HepG2 (cell line): ENCODE results near the gene GABBR2. TPM values are rescaled to one million over a fixed set of nuclear protein-coding genes. Genes with fewer than 3 reads are reported as not detected.

ENCODE experiments used
- ATAC-seq: fragments of 200-7000 bp; cut with Tn5 transposase; 3 replicates; pipeline ENCODE4 v1.9.1; 2020; ENCODE audit warnings: mild to moderate bottlenecking, moderate library complexity
- BruUV-seq: library from RNA; stranded (reverse); fragments of 400-500 nt; replicated peaks from 2 replicates; lab custom pipeline; 2021; lab: Mats Ljungman, UMichigan
- CTCF ChIA-PET: fragments of 300-600 bp; formaldehyde crosslinking; extraction: SDS; loops from one replicate; lab custom pipeline; 2021; ENCODE audit warnings: low total read pairs, inconsistent platforms, low intra/inter-chr PET ratio; lab: Yijun Ruan, JAX
- POLR2A ChIA-PET: fragments of 350-600 bp; sonication (Branson Sonifier 250); formaldehyde crosslinking; loops from one replicate; lab custom pipeline; 2020; ENCODE audit warnings: antibody characterized with exemption, inconsistent platforms; lab: Yijun Ruan, JAX
- DNase-seq: peaks from one replicate; pipeline ENCODE4 v3.0.0-alpha.2; 2015; ENCODE audit warnings: low spot score
- FAIRE-seq: peaks from 3 replicates; lab custom pipeline; 2011; peaks lifted over from hg19 to GRCh38; lab: Jason Lieb, UNC
- H2AFZ ChIP-seq: one replicate; pipeline ENCODE4 v1.6.1; 2011; ENCODE audit warnings: low read length, inconsistent platforms
- H3K27ac ChIP-seq: fragments of 300-600 bp; 3 replicates; pipeline ENCODE4 v1.8.0; 2011; ENCODE audit warnings: mixed run types, mild to moderate bottlenecking, mixed read lengths, low read length, inconsistent platforms; ENCODE audit not compliant: insufficient read depth; ENCODE audit errors: extremely low read length
- H3K27me3 ChIP-seq, 2 experiments: fragments of 200-600 bp in 1 of 2; 2 replicates in 1 of 2; 3 replicates in 1 of 2; pipeline versions ENCODE4 v1.6.0 to v1.8.0; 2011; ENCODE audit warnings: low read length in 2 of 2, mild to moderate bottlenecking in 2 of 2, moderate library complexity in 2 of 2, inconsistent platforms in 1 of 2; ENCODE audit not compliant: insufficient read depth in 2 of 2, control insufficient read depth in 1 of 2
- H3K36me3 ChIP-seq, 2 experiments: fragments of 200-600 bp in 1 of 2; replicated peaks in 1 of 2; 2 replicates in 1 of 2; 3 replicates in 1 of 2; pipeline versions ENCODE4 v1.5.1 to v1.8.0; 2011; ENCODE audit warnings: low read length in 2 of 2, inconsistent platforms in 1 of 2; ENCODE audit not compliant: insufficient read depth in 2 of 2, control insufficient read depth in 1 of 2
- H3K4me1 ChIP-seq: 2 replicates; pipeline ENCODE4 v1.5.1; 2012; ENCODE audit warnings: low read length, inconsistent platforms; ENCODE audit not compliant: insufficient read depth
- H3K4me2 ChIP-seq: 2 replicates; pipeline ENCODE4 v1.6.0; 2011; ENCODE audit warnings: low read depth, low read length, inconsistent platforms
- H3K4me3 ChIP-seq, 3 experiments: fragments of 200-600 bp in 1 of 3; sonication (generic), shearing (Covaris generic) in 1 of 3; replicated peaks in 1 of 3; 2 replicates each; pipeline ENCODE4 v1.5.1; 2011 to 2016; ENCODE audit warnings: low read length in 3 of 3, inconsistent platforms in 2 of 3, low read depth in 2 of 3, mild to moderate bottlenecking in 2 of 3, control low read depth in 1 of 3, mixed read lengths in 1 of 3; ENCODE audit not compliant: insufficient read depth in 1 of 3
- H3K79me2 ChIP-seq: one replicate; pipeline ENCODE4 v1.6.1; 2011; ENCODE audit warnings: low read length, inconsistent platforms; ENCODE audit not compliant: insufficient read depth
- H3K9ac ChIP-seq: 2 replicates; pipeline ENCODE4 v1.6.0; 2011; ENCODE audit warnings: mild to moderate bottlenecking, low read depth, low read length, inconsistent platforms; ENCODE audit not compliant: insufficient read depth
- H3K9me3 ChIP-seq: 2 replicates; pipeline ENCODE4 v1.5.1; 2012; ENCODE audit warnings: mild to moderate bottlenecking, low read length
- H4K20me1 ChIP-seq: 2 replicates; pipeline ENCODE4 v1.6.0; 2011; ENCODE audit warnings: inconsistent platforms, mild to moderate bottlenecking, low read length, moderate library complexity; ENCODE audit not compliant: insufficient read depth
- CEBPB ChIP-seq: IDR thresholded peaks from 2 replicates; pipeline ENCODE4 v1.6.1; 2011; ENCODE audit warnings: low read depth, low read length, improper control_type of control experiment, borderline replicate concordance
- PREB ChIP-seq: sonication (generic); formaldehyde crosslinking; IDR thresholded peaks from 2 replicates; pipeline ENCODE4 v1.4.0; 2020; ENCODE audit warnings: missing genetic modification reagents
- STAT6 ChIP-seq: sonication (generic); formaldehyde crosslinking; IDR thresholded peaks from 2 replicates; pipeline ENCODE4 v1.4.0; 2020; ENCODE audit warnings: missing genetic modification reagents, mild to moderate bottlenecking, borderline replicate concordance
- ZBTB39 ChIP-seq: sonication (generic); formaldehyde crosslinking; IDR thresholded peaks from 2 replicates; pipeline ENCODE4 v1.5.0; 2020; ENCODE audit warnings: missing genetic modification reagents
- ZBTB46 ChIP-seq: sonication (generic); formaldehyde crosslinking; IDR thresholded peaks from 2 replicates; pipeline ENCODE4 v1.4.0; 2020; ENCODE audit warnings: mild to moderate bottlenecking, missing genetic modification reagents, borderline replicate concordance
- ZNF224 ChIP-seq: sonication (generic); formaldehyde crosslinking; IDR thresholded peaks from 2 replicates; pipeline ENCODE4 v1.5.0; 2020; ENCODE audit warnings: mild to moderate bottlenecking, missing genetic modification reagents
- ZNF446 ChIP-seq: sonication (generic); formaldehyde crosslinking; IDR thresholded peaks from 2 replicates; pipeline ENCODE4 v1.5.0; 2020; ENCODE audit warnings: mild to moderate bottlenecking, missing genetic modification reagents
- ZNF629 ChIP-seq: sonication (generic); formaldehyde crosslinking; conservative IDR thresholded peaks from 2 replicates; pipeline ENCODE4 v1.5.0; 2020; ENCODE audit warnings: missing genetic modification reagents
- ZNF710 ChIP-seq: sonication (generic); formaldehyde crosslinking; IDR thresholded peaks from 2 replicates; pipeline ENCODE4 v1.5.0; 2020; ENCODE audit warnings: mild to moderate bottlenecking, missing genetic modification reagents, borderline replicate concordance
- WGBS: methylation state at CpG from one replicate; pipeline ENCODE4 v1.1.6; 2017; ENCODE audit warnings: low lambda C conversion rate; 5-methylcytosine and 5-hydroxymethylcytosine counted together
- in situ Hi-C: cut with HindIII; loops from 2 replicates; pipeline ENCODE4 v1.10.0; 2017; ENCODE audit warnings: low pct_unique_long_range_greater_than_20kb; ENCODE audit not compliant: extremely low pct_ligation_motif_present
- intact Hi-C: fragments of 100-400 bp; cut with micrococcal nuclease; formaldehyde crosslinking; loops from one replicate; pipeline ENCODE4 v1.10.0; 2022; ENCODE audit not compliant: unreplicated experiment
- polyA plus RNA-seq, 8 experiments: library from polyadenylated mRNA; depleted of rRNA in 3 of 8; stranded (reverse) in 7 of 8; unstranded in 1 of 8; fragments of >200 nt; fragmentation: Illumina TruSeq in 4 of 8; extraction: Trizol in 4 of 8; gene quantifications; 2 replicates each; pipeline versions ENCODE4 v1.2.1 to v1.2.3, GENCODE V29; 2011 to 2016; ENCODE audit warnings: low read depth in 4 of 8, missing spikeins in 1 of 8, mixed read lengths in 1 of 8; ENCODE audit not compliant: insufficient read depth in 1 of 8
- total RNA-seq, 5 experiments: library from RNA; depleted of rRNA; stranded (reverse); fragments of >200 nt; fragmentation: Illumina TruSeq; extraction: Trizol; gene quantifications; 2 replicates each; pipeline ENCODE4 v1.2.3, GENCODE V29; 2016; ENCODE audit warnings: low read depth in 1 of 5

The GABBR2 gene
- total and polyA plus RNA-seq, 2 of the 13 experiments (the other 11 are each of a cell fraction or from before 2014, with no cell fraction given) = 0.02 TPM; not detected in 1

- Histone ChIP-seq H3K27ac (no peak overlapping the region), H3K9me3 (no peaks in the 10 kb centered on the region), H3K36me3 (no peaks in the 10 kb centered on the region), H3K4me3 (peak overlapping the region; percentile 88 to 92 (median 89)), H3K79me2 (no peaks in the 10 kb centered on the region), H3K4me2 (peak overlapping the region; percentile 91), H2AFZ (no peak overlapping the region), H3K27me3 (no peaks in the 10 kb centered on the region; a peak in 1 of 5 replicates), H4K20me1 (no peaks in the 10 kb centered on the region), H3K4me1 (peaks cover 18% of the 10 kb centered on the region), H3K9ac (peak overlapping the region; percentile 84; the same call in 1 of the 2 replicates)
- CTCF ChIA-PET = no interaction called here
- peak; percentile 15 for FAIRE-seq
- BruUV-seq = no TSS peak
- no peak for ATAC-seq
- DNase-seq = no peak
- intact Hi-C loops (no loop called here), in situ Hi-C loops (no loop called here)
- WGBS = 52% methylated on average over 2 of the region's 5 CpGs
- POLR2A ChIA-PET = interaction anchor here (5.0 kb wide), 1 partner anchor 25 kb away, joined by 71 read pairs; no protein-coding TSS in a partner anchor
- TF ChIP-seq ZBTB39 (CRISPR knock-in tag) (no peak), ZNF224 (CRISPR knock-in tag) (no peak), ZNF629 (CRISPR knock-in tag) (peak; percentile 98), ZNF446 (CRISPR knock-in tag) (no peak), ZNF710 (no peak), STAT6 (CRISPR knock-in tag) (no peak), ZBTB46 (no peak), PREB (CRISPR knock-in tag) (no peak), CEBPB (peak; percentile 4; the same call in 1 of the 2 replicates)
Measured at GRCh38 chr9:98254228-98255060, 454.3 kb downstream of the GABBR2 start.
